Measurements from ENCODE around the gene MTUS2. TPM values are rescaled to one million over a fixed set of nuclear protein-coding genes. Genes with fewer than 3 reads are reported as not detected.

Gene MTUS2
- total and polyA plus RNA-seq, 4 donors: under 0.01 to 0.70 (median 0.15) TPM

DNA sequence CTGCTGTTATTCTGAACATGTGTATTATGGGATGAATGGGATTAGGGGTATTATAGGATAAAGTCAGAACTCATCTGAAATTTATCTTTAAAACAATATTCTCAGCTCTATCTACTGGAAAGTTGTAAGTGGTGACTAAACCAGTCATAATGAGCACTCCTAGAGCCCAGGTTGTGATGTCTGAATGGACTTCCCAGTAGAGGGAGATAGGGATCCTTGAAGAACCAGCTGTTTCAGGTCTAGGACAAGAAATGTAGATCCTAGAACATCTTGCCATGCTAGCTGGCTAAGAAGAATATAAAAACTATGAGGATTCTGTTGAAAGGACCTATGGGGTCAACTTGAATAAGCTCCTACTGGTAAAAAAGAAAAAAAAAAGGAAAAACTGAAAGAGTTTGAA is 464.6 kb downstream of the MTUS2 start:
- H3K4me1 ChIP-seq (ENCODE audit: control insufficient read depth in 4 of 4, insufficient read depth in 4 of 4, low read length in 3 of 4): no peaks in the 10 kb centered on the region
- no peaks in the 10 kb centered on the region for H3K27me3 ChIP-seq (ENCODE audit: control insufficient read depth in 4 of 4, insufficient read depth in 4 of 4, low read length in 3 of 4)
- DNase-seq (ENCODE audit: low spot score): no peak
- H3K4me3 ChIP-seq (ENCODE audit: low read depth in 1 of 3, low read length in 3 of 3): no peak overlapping the region
- H3K9me3 ChIP-seq (ENCODE audit: control insufficient read depth in 4 of 4, low read length in 3 of 4): no peaks in the 10 kb centered on the region
- no peak overlapping the region for H3K9ac ChIP-seq (ENCODE audit: low read depth in 1 of 2, low read length in 2 of 2)
- H3K27ac ChIP-seq (ENCODE audit: low read depth in 1 of 2, low read length in 2 of 2): no peak overlapping the region
- H3K36me3 ChIP-seq (ENCODE audit: control insufficient read depth in 4 of 4, insufficient read depth in 3 of 4, low read depth in 1 of 4, low read length in 3 of 4): no peaks in the 10 kb centered on the region
- TF ChIP-seq, protein P1, sequence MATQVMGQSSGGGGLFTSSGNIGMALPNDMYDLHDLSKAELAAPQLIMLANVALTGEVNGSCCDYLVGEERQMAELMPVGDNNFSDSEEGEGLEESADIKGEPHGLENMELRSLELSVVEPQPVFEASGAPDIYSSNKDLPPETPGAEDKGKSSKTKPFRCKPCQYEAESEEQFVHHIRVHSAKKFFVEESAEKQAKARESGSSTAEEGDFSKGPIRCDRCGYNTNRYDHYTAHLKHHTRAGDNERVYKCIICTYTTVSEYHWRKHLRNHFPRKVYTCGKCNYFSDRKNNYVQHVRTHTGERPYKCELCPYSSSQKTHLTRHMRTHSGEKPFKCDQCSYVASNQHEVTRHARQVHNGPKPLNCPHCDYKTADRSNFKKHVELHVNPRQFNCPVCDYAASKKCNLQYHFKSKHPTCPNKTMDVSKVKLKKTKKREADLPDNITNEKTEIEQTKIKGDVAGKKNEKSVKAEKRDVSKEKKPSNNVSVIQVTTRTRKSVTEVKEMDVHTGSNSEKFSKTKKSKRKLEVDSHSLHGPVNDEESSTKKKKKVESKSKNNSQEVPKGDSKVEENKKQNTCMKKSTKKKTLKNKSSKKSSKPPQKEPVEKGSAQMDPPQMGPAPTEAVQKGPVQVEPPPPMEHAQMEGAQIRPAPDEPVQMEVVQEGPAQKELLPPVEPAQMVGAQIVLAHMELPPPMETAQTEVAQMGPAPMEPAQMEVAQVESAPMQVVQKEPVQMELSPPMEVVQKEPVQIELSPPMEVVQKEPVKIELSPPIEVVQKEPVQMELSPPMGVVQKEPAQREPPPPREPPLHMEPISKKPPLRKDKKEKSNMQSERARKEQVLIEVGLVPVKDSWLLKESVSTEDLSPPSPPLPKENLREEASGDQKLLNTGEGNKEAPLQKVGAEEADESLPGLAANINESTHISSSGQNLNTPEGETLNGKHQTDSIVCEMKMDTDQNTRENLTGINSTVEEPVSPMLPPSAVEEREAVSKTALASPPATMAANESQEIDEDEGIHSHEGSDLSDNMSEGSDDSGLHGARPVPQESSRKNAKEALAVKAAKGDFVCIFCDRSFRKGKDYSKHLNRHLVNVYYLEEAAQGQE (IDR thresholded peaks at IDR 0.05): no peak
- no peak for TF ChIP-seq EGR1 (IDR thresholded peaks at IDR 0.05; ENCODE audit: low read depth in 2 of 2)
- TF ChIP-seq JUND (IDR thresholded peaks at IDR 0.05): no peak
- TF ChIP-seq, protein P2, sequence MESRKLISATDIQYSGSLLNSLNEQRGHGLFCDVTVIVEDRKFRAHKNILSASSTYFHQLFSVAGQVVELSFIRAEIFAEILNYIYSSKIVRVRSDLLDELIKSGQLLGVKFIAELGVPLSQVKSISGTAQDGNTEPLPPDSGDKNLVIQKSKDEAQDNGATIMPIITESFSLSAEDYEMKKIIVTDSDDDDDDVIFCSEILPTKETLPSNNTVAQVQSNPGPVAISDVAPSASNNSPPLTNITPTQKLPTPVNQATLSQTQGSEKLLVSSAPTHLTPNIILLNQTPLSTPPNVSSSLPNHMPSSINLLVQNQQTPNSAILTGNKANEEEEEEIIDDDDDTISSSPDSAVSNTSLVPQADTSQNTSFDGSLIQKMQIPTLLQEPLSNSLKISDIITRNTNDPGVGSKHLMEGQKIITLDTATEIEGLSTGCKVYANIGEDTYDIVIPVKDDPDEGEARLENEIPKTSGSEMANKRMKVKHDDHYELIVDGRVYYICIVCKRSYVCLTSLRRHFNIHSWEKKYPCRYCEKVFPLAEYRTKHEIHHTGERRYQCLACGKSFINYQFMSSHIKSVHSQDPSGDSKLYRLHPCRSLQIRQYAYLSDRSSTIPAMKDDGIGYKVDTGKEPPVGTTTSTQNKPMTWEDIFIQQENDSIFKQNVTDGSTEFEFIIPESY (IDR thresholded peaks at IDR 0.05): no peak
- TF ChIP-seq SP1 (IDR thresholded peaks at IDR 0.05): no peak
- no peak for TF ChIP-seq RXRA (IDR thresholded peaks at IDR 0.05)
- no peak for TF ChIP-seq NR2F2 (IDR thresholded peaks at IDR 0.05)
- no peak for TF ChIP-seq FOXA2 (IDR thresholded peaks at IDR 0.05)
- no peak for TF ChIP-seq GABPA (IDR thresholded peaks at IDR 0.05 in 1 of 2, conservative IDR thresholded peaks at IDR 0.05 in 1 of 2)
- no peak for TF ChIP-seq RAD21 (IDR thresholded peaks at IDR 0.05)
- TF ChIP-seq YY1 (IDR thresholded peaks at IDR 0.05): no peak
- no peak for TF ChIP-seq HNF4G (IDR thresholded peaks at IDR 0.05)
- TF ChIP-seq, protein P3, sequence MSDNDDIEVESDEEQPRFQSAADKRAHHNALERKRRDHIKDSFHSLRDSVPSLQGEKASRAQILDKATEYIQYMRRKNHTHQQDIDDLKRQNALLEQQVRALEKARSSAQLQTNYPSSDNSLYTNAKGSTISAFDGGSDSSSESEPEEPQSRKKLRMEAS (IDR thresholded peaks at IDR 0.05): no peak
- no peak for TF ChIP-seq TAF1 (conservative IDR thresholded peaks at IDR 0.05)
- TF ChIP-seq FOXA1 (IDR thresholded peaks at IDR 0.05): no peak
- TF ChIP-seq, protein P4, sequence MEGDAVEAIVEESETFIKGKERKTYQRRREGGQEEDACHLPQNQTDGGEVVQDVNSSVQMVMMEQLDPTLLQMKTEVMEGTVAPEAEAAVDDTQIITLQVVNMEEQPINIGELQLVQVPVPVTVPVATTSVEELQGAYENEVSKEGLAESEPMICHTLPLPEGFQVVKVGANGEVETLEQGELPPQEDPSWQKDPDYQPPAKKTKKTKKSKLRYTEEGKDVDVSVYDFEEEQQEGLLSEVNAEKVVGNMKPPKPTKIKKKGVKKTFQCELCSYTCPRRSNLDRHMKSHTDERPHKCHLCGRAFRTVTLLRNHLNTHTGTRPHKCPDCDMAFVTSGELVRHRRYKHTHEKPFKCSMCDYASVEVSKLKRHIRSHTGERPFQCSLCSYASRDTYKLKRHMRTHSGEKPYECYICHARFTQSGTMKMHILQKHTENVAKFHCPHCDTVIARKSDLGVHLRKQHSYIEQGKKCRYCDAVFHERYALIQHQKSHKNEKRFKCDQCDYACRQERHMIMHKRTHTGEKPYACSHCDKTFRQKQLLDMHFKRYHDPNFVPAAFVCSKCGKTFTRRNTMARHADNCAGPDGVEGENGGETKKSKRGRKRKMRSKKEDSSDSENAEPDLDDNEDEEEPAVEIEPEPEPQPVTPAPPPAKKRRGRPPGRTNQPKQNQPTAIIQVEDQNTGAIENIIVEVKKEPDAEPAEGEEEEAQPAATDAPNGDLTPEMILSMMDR (IDR thresholded peaks at IDR 0.05; ENCODE audit: low read depth, low read length, missing input control): no peak
- TF ChIP-seq, protein P5, sequence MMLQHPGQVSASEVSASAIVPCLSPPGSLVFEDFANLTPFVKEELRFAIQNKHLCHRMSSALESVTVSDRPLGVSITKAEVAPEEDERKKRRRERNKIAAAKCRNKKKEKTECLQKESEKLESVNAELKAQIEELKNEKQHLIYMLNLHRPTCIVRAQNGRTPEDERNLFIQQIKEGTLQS (IDR thresholded peaks at IDR 0.05): no peak
- TF ChIP-seq HNF4A (conservative IDR thresholded peaks at IDR 0.05): no peak
